GM12878 (cell line): ENCODE data around the gene CYP26C1. TPM values are rescaled to one million over a fixed set of nuclear protein-coding genes. Genes with fewer than 3 reads are reported as not detected.

Experiments
- ATAC-seq: fragments of 200-7000 bp; cut with Tn5 transposase; 3 replicates; pipeline ENCODE4 v1.9.1; 2020; ENCODE audit warnings: mild to moderate bottlenecking, moderate library complexity
- BruUV-seq: library from RNA; stranded (reverse); fragments of 400-500 nt; replicated peaks from 2 replicates; lab custom pipeline; 2021; lab: Mats Ljungman, UMichigan
- CTCF ChIA-PET: fragments of 300-600 bp; sonication (Branson Sonifier 250); formaldehyde crosslinking; extraction: SDS; loops from one replicate; lab custom pipeline; 2021; ENCODE audit warnings: inconsistent platforms; lab: Yijun Ruan, JAX
- POLR2A ChIA-PET: fragments of 350-600 bp; formaldehyde crosslinking; extraction: SDS; loops from one replicate; lab custom pipeline; 2021; ENCODE audit warnings: inconsistent platforms; lab: Charles Lee
- RAD21 ChIA-PET: fragments of 300-600 bp; sonication (Branson Sonifier 250); formaldehyde crosslinking; loops from one replicate; lab custom pipeline; 2023; ENCODE audit warnings: antibody characterized with exemption; ENCODE audit not compliant: unreplicated experiment; lab: Charles Lee
- SMC1A ChIA-PET: fragments of 300-600 bp; sonication (Branson Sonifier 250); formaldehyde crosslinking; loops from one replicate; lab custom pipeline; 2023; ENCODE audit not compliant: unreplicated experiment, uncharacterized antibody; lab: Charles Lee
- DNase-seq: peaks from one replicate; pipeline ENCODE4 v3.0.0-alpha.2; 2011; ENCODE audit warnings: low read depth, low spot score
- FAIRE-seq: peaks from 3 replicates; lab custom pipeline; 2011; peaks lifted over from hg19 to GRCh38; lab: Jason Lieb, UNC
- H2AFZ ChIP-seq: 2 replicates; pipeline ENCODE4 v1.6.0; 2011; ENCODE audit warnings: low read depth, low read length, control low read depth; ENCODE audit not compliant: control insufficient read depth
- H3K27ac ChIP-seq: 2 replicates; pipeline ENCODE4 v1.5.1; 2011; ENCODE audit warnings: control low read depth; ENCODE audit not compliant: control insufficient read depth, insufficient read depth
- H3K27me3 ChIP-seq, 2 experiments: replicated peaks in 1 of 2; 2 replicates each; pipeline versions ENCODE4 v1.6.0 to v1.6.1; 2011; ENCODE audit warnings: low read length in 1 of 2; ENCODE audit not compliant: control insufficient read depth in 2 of 2, insufficient read depth in 2 of 2
- H3K36me3 ChIP-seq, 2 experiments: 2 replicates each; pipeline ENCODE4 v1.5.1; 2011; ENCODE audit warnings: low read length in 1 of 2; ENCODE audit not compliant: control insufficient read depth in 2 of 2, insufficient read depth in 2 of 2
- H3K4me1 ChIP-seq: 2 replicates; pipeline ENCODE4 v1.6.1; 2011; ENCODE audit warnings: mild to moderate bottlenecking, low read length, moderate library complexity, mixed read lengths; ENCODE audit not compliant: control insufficient read depth, insufficient read depth
- H3K4me2 ChIP-seq: 2 replicates; pipeline ENCODE4 v1.6.0; 2011; ENCODE audit warnings: control low read depth; ENCODE audit not compliant: control insufficient read depth, insufficient read depth
- H3K4me3 ChIP-seq: fragments of 200-600 bp; sonication (generic); 2 replicates; pipeline ENCODE4 v1.5.1; 2016
- H3K79me2 ChIP-seq: 2 replicates; pipeline ENCODE4 v1.6.0; 2011; ENCODE audit warnings: low read length; ENCODE audit not compliant: control insufficient read depth, insufficient read depth
- H3K9ac ChIP-seq: 2 replicates; pipeline ENCODE4 v1.8.0; 2011; ENCODE audit warnings: low read length, control low read depth, mixed read lengths; ENCODE audit not compliant: control insufficient read depth, insufficient read depth
- H3K9me3 ChIP-seq: replicated peaks from 3 replicates; pipeline ENCODE4 v1.5.1; 2011; ENCODE audit warnings: mild to moderate bottlenecking, low read length; ENCODE audit not compliant: control insufficient read depth, insufficient read depth
- H4K20me1 ChIP-seq: 2 replicates; pipeline ENCODE4 v1.6.0; 2011; ENCODE audit not compliant: control insufficient read depth, insufficient read depth
- CEBPZ ChIP-seq: fragments of 150-350 bp; IDR thresholded peaks from 2 replicates; pipeline ENCODE4 v1.6.1; 2016; ENCODE audit warnings: low read depth, low read length
- DPF2 ChIP-seq: fragments of 450-650 bp; IDR thresholded peaks from 2 replicates; pipeline ENCODE4 v1.6.1; 2017; ENCODE audit warnings: mild to moderate bottlenecking
- MTA2 ChIP-seq: fragments of 450-650 bp; IDR thresholded peaks from 2 replicates; pipeline ENCODE4 v1.6.1; 2016; ENCODE audit warnings: low read depth, mild to moderate bottlenecking, moderate library complexity
- MTA3 ChIP-seq: IDR thresholded peaks from 2 replicates; pipeline ENCODE4 v1.6.1; 2012; ENCODE audit warnings: low read length, inconsistent platforms, borderline replicate concordance
- NFYB ChIP-seq: IDR thresholded peaks from 2 replicates; pipeline ENCODE4 v1.6.1; 2011; ENCODE audit warnings: low read depth, mild to moderate bottlenecking, low read length, improper control_type of control experiment, moderate library complexity; ENCODE audit not compliant: insufficient read depth
- POU2F2 ChIP-seq: IDR thresholded peaks from 3 replicates; pipeline ENCODE4 v1.6.1; 2011; ENCODE audit warnings: low read depth, mild to moderate bottlenecking, low read length, borderline replicate concordance
- RAD21 ChIP-seq: IDR thresholded peaks from 2 replicates; pipeline ENCODE4 v1.6.1; 2011; ENCODE audit warnings: mild to moderate bottlenecking, low read depth, low read length, moderate library complexity; ENCODE audit not compliant: insufficient read depth
- SUPT20H ChIP-seq: IDR thresholded peaks from 2 replicates; pipeline ENCODE4 v1.6.1; 2011; ENCODE audit warnings: low read depth, mild to moderate bottlenecking, low read length, moderate library complexity, borderline replicate concordance; ENCODE audit not compliant: control insufficient read depth
- TAF1 ChIP-seq: IDR thresholded peaks from 2 replicates; pipeline ENCODE4 v1.6.1; 2011; ENCODE audit warnings: mild to moderate bottlenecking, low read depth, low read length, borderline replicate concordance
- ZBED1 ChIP-seq: IDR thresholded peaks from 2 replicates; pipeline ENCODE4 v1.6.1; 2016; ENCODE audit warnings: borderline replicate concordance
- WGBS: methylation state at CpG from one replicate; pipeline ENCODE4 v1.1.6; 2016; ENCODE audit warnings: low lambda C conversion rate; ENCODE audit not compliant: insufficient replicate concordance, insufficient coverage; ENCODE audit errors: missing lambda C conversion rate; 5-methylcytosine and 5-hydroxymethylcytosine counted together
- in situ Hi-C: fragments of 300-500 bp; cut with MboI; formaldehyde crosslinking; loops from 9 replicates; pipeline ENCODE4 v1.14.3; 2018; ENCODE audit warnings: mixed read lengths
- intact Hi-C: fragments of 100-400 bp; cut with micrococcal nuclease; formaldehyde crosslinking; loops from one replicate; pipeline ENCODE4 v1.14.2; 2022; ENCODE audit not compliant: unreplicated experiment
- polyA plus RNA-seq, 11 experiments: library from polyadenylated mRNA; depleted of rRNA in 4 of 11; unstranded in 6 of 11; stranded (reverse) in 5 of 11; fragments of >200 nt; fragmentation: Nextera tagmentation in 4 of 11; fragmentation: Illumina TruSeq in 1 of 11; extraction: Ambion mirVana in 4 of 11; extraction: Trizol in 1 of 11; gene quantifications; 1 replicate in 1 of 11; 2 replicates in 10 of 11; pipeline versions ENCODE4 v1.2.1 to v1.2.3, GENCODE V29; 2011 to 2016; ENCODE audit warnings: inconsistent platforms in 2 of 11, missing spikeins in 2 of 11, low read depth in 1 of 11
- total RNA-seq, 4 experiments: library from RNA; depleted of rRNA in 3 of 4; stranded (reverse); fragments of >200 nt in 3 of 4; fragmentation: Illumina TruSeq in 1 of 4; extraction: Trizol in 1 of 4; gene quantifications; 2 replicates each; pipeline versions ENCODE4 v1.2.1 to v1.2.3, GENCODE V29; 2013 to 2021

CYP26C1 gene
- total and polyA plus RNA-seq, 10 of the 15 experiments (the other 5 are each of a cell fraction or from before 2014, with no cell fraction given), result under 0.01 to 0.08 TPM; not detected in 8

GRCh38 chr10:93077860-93078337, 17.3 kb downstream of the CYP26C1 start:
- H3K4me3 ChIP-seq, result no peak overlapping the region
- no peak overlapping the region for H3K9ac ChIP-seq
- no peaks in the 10 kb centered on the region for H3K79me2 ChIP-seq
- no TSS peak for BruUV-seq
- H3K9me3 ChIP-seq, result no peaks in the 10 kb centered on the region
- intact Hi-C loops (loop anchor here (10.0 kb wide), 2 partner anchors 193 to 427 kb away; no protein-coding TSS in a partner anchor), in situ Hi-C loops (no loop called here)
- DNase-seq (no peak), ATAC-seq (no peak), FAIRE-seq (no peak)
- no peak overlapping the region for H3K27ac ChIP-seq
- no peaks in the 10 kb centered on the region; the same call in 1 of the 2 replicates for H4K20me1 ChIP-seq
- CTCF ChIA-PET, result interaction anchor here (0.9 to 3.2 kb wide), 8 partner anchors 37 to 280 kb away, joined by 3 to 18 read pairs (median 6); no protein-coding TSS in a partner anchor
- H3K27me3 ChIP-seq, result peaks cover 20 to 21% of the 10 kb centered on the region in 2 experiments; a peak in 3 of 4 replicates
- WGBS, result 66% methylated on average over 5 of the region's 5 CpGs
- SMC1A ChIA-PET, result interaction anchor here (0.5 to 1.4 kb wide), 3 partner anchors 179 to 275 kb away, joined by 3 to 6 read pairs (median 4); no protein-coding TSS in a partner anchor
- H3K36me3 ChIP-seq, result no peaks in the 10 kb centered on the region
- no peak for TF ChIP-seq ZBED1
- no peak for TF ChIP-seq TAF1
- no peak for TF ChIP-seq SUPT20H
- peaks cover 18% of the 10 kb centered on the region for H3K4me1 ChIP-seq
- H3K4me2 ChIP-seq, result no peak overlapping the region
- RAD21 ChIA-PET, result interaction anchor here (1.2 to 1.9 kb wide), 2 partner anchors 214 to 275 kb away, joined by 4 to 5 read pairs; no protein-coding TSS in a partner anchor
- H2AFZ ChIP-seq, result no peak overlapping the region
- POLR2A ChIA-PET, result no interaction called here

- intact Hi-C loops, result loop anchor here (1.0 to 10.0 kb wide), 7 partner anchors 35 to 425 kb away; no protein-coding TSS in a partner anchor
- POLR2A ChIA-PET, result no interaction called here
- TF ChIP-seq MTA2 (no peak), MTA3 (no peak), NFYB (no peak), CEBPZ (no peak), POU2F2 (no peak), RAD21 (no peak), DPF2 (no peak)
These were observed 19.2 kb downstream of the CYP26C1 start for GRCh38 chr10:93079663-93080349.

More at GRCh38 chr10:93079663-93080349, 19.2 kb downstream of the CYP26C1 start:
- H3K9ac ChIP-seq, result no peak overlapping the region
- in situ Hi-C loops, result loop anchor here (5.0 kb wide), 2 partner anchors 212 to 272 kb away; no protein-coding TSS in a partner anchor
- ATAC-seq (no peak), DNase-seq (no peak), FAIRE-seq (no peak)
- H3K4me1 ChIP-seq, result peaks cover 12% of the 10 kb centered on the region
- no peaks in the 10 kb centered on the region for H3K36me3 ChIP-seq
- H2AFZ ChIP-seq, result no peak overlapping the region
- ChIA-PET SMC1A (interaction anchor here (0.5 to 1.6 kb wide), 4 partner anchors 31 to 279 kb away, joined by 3 to 5 read pairs (median 4); no protein-coding TSS in a partner anchor), CTCF (interaction anchor here (0.6 to 6.3 kb wide), 13 partner anchors 16 to 402 kb away, joined by 3 to 44 read pairs (median 3); partner anchors contain the start of gene MYOF), RAD21 (interaction anchor here (1.0 to 2.0 kb wide), 3 partner anchors 202 to 273 kb away, joined by 3 to 7 read pairs (median 7); no protein-coding TSS in a partner anchor)
- no peak overlapping the region for H3K4me3 ChIP-seq
- no peaks in the 10 kb centered on the region for H3K79me2 ChIP-seq
- 20% methylated on average over 9 of the region's 9 CpGs for WGBS
- H3K9me3 ChIP-seq, result no peaks in the 10 kb centered on the region
- peaks cover 5 to 9% of the 10 kb centered on the region in 2 experiments; a peak in 3 of 4 replicates for H3K27me3 ChIP-seq
- BruUV-seq, result no TSS peak
- H4K20me1 ChIP-seq, result no peaks in the 10 kb centered on the region; the same call in 1 of the 2 replicates
- no peak overlapping the region for H3K27ac ChIP-seq
- H3K4me2 ChIP-seq, result no peak overlapping the region
